ENCODE data around the gene CRIM1. TPM values are rescaled to one million over a fixed set of nuclear protein-coding genes. Genes with fewer than 3 reads are reported as not detected.
A peak's percentile ranks its signal among the peaks of the same experiment; 100 is the strongest.

The CRIM1 gene
- total RNA-seq, 6 donors from 2014 or later: 74.7 to 128 (median 110) TPM

DNA sequence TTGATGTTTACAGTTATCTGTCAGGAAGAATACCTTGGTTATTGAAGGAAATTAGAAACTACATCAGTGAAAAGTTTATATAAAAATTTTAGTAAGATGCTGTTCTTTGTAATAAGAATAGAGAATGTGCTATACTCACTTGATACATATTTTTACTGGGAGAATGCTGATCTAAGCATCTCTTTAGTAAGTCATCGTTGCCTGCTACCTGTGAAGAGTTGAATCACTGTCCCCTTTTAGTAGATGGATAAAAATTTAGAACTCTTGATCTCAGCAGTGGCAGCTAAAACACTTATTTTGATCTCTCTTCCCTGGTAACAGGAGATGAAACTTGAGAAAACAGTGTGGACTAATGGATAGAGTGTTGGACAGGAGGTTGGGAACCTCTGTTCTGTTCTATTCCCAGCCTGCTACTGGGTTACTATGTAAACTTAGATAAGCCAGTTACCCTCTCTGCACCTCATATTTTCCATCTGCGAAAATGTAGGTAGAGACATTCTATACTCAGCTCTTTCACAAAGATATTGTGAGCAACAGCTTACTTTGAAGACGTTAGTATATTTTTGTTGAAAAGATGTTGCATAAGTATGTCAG lies 142.1 kb downstream of the CRIM1 start:
- Histone ChIP-seq H3K4me3 (no peak overlapping the region), H3K27ac (no peak overlapping the region), H3K4me1 (peaks cover 0 to 11% (median 4%) of the 10 kb centered on the region in 4 donors), H3K27me3 (no peaks in the 10 kb centered on the region), H3K36me3 (peaks cover 0 to 24% (median 6%) of the 10 kb centered on the region in 4 donors), H3K9me3 (no peaks in the 10 kb centered on the region)
- DNase-seq: no peak
- no peak for ATAC-seq (ENCODE audit: low FRiP score in 2 of 2)
- 82 to 88% methylated on average over 3 of the region's 3 CpGs for WGBS, 2 donors
- TF ChIP-seq POLR2AphosphoS5 (IDR thresholded peaks at IDR 0.05) (no peak), POLR2A (IDR thresholded peaks at IDR 0.05) (no peak), EP300 (IDR thresholded peaks at IDR 0.05) (no peak)
- TF ChIP-seq, protein P1, sequence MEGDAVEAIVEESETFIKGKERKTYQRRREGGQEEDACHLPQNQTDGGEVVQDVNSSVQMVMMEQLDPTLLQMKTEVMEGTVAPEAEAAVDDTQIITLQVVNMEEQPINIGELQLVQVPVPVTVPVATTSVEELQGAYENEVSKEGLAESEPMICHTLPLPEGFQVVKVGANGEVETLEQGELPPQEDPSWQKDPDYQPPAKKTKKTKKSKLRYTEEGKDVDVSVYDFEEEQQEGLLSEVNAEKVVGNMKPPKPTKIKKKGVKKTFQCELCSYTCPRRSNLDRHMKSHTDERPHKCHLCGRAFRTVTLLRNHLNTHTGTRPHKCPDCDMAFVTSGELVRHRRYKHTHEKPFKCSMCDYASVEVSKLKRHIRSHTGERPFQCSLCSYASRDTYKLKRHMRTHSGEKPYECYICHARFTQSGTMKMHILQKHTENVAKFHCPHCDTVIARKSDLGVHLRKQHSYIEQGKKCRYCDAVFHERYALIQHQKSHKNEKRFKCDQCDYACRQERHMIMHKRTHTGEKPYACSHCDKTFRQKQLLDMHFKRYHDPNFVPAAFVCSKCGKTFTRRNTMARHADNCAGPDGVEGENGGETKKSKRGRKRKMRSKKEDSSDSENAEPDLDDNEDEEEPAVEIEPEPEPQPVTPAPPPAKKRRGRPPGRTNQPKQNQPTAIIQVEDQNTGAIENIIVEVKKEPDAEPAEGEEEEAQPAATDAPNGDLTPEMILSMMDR (IDR thresholded peaks at IDR 0.05): no peak

DNA sequence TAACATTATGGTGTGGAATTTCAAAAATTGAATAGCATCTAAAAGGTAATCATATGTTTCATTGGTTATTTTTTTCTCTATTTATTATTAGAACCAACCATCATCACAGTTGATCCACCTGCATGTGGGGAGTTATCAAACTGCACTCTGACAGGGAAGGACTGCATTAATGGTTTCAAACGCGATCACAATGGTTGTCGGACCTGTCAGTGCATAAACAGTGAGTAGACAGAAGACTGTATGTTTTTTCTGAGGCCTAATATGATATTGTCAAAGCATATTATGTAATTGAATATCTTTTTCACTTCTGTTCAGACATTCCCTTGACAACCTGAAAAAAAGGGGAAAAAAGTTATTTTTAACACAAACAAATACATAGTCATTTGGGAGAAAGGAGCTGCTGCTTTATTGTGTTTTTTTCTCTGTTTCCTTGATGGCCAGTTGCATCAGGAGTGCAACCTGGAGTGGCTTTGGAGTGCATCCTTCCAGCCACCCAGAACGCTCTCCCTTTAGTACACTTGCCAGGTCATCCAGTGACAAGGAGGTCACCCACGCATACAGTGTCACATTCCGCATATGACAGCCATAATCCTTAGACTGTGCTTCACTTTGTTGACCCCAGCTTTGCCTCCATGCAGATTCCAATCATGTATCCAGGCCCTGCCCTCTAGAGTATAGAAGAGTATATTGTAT lies 143.7 kb downstream of the CRIM1 start:
- no peak overlapping the region for H3K27ac ChIP-seq
- H3K36me3 ChIP-seq: peaks cover 0 to 39% (median 6%) of the 10 kb centered on the region in 4 donors

DNA sequence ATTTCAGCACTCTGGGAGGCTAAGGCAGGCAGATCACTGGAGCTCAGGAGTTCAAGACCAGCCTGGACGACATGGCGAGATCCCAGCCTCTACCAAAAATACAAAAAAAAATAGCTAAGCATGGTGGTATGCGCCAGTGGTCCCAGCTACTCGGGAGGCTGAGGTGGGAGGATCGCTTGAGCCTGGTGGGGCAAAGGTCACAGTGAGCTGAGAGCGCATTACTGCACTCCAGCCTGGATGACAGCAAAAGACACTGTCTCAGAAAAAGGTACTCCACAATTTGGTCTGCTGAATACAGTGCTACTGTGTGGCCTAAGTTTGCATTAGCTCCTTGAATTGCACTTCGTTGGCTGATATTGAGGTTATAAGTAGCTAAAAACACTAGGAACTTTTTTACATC lies 144.5 kb downstream of the CRIM1 start:
- Histone ChIP-seq H3K27ac (no peak overlapping the region), H3K36me3 (peaks cover 0 to 43% (median 6%) of the 10 kb centered on the region in 4 donors), H3K4me1 (peaks cover 0 to 5% (median 3%) of the 10 kb centered on the region in 4 donors), H3K27me3 (no peaks in the 10 kb centered on the region), H3K4me3 (no peak overlapping the region), H3K9me3 (no peaks in the 10 kb centered on the region)
- ATAC-seq (ENCODE audit: low FRiP score in 2 of 2) (no peak), DNase-seq (no peak)
- TF ChIP-seq EP300 (IDR thresholded peaks at IDR 0.05) (no peak), POLR2A (IDR thresholded peaks at IDR 0.05) (no peak)
- TF ChIP-seq, protein P1 (IDR thresholded peaks at IDR 0.05): no peak
- 94 to 99% methylated on average over 7 of the region's 7 CpGs for WGBS, 2 donors

More for the DNA sequence above, 143.7 kb downstream of the CRIM1 start:
- H3K4me3 ChIP-seq: no peak overlapping the region
- no peak for DNase-seq
- TF ChIP-seq, protein P1 (IDR thresholded peaks at IDR 0.05): no peak
- ATAC-seq (ENCODE audit: low FRiP score in 2 of 2): no peak
- H3K9me3 ChIP-seq: no peaks in the 10 kb centered on the region
- peaks cover 0 to 11% (median 3%) of the 10 kb centered on the region in 4 donors for H3K4me1 ChIP-seq
- no peaks in the 10 kb centered on the region for H3K27me3 ChIP-seq
- 92 to 93% methylated on average over 6 of the region's 6 CpGs for WGBS, 2 donors

DNA sequence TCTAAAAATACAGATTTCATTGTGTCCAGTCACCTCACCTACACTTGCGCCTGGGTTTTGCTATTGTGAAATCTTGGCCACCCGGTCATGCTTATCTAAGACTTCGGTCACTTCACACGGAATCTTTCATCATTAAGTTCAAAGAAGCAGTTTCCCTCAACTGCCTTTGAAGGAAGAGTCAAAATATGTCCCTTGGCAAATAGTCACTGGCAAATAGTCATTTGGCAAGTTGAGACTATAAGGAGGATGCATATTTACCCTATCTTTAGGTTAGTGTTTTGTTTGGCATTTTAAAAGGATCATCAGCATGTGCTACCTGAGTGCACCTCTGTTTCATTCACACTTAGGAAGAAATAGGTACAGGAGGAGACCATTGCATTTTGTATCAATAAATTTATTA lies 146.5 kb downstream of the CRIM1 start:
- WGBS, 2 donors: 47 to 80% methylated on average over 4 of the region's 4 CpGs
- no peak overlapping the region for H3K27ac ChIP-seq
- TF ChIP-seq POLR2AphosphoS5 (IDR thresholded peaks at IDR 0.05): no peak
- peaks cover 0 to 5% (median 2%) of the 10 kb centered on the region in 4 donors for H3K4me1 ChIP-seq
- H3K36me3 ChIP-seq: peaks cover 0 to 55% (median 6%) of the 10 kb centered on the region in 4 donors
- DNase-seq: no peak
- H3K27me3 ChIP-seq: no peaks in the 10 kb centered on the region
- ATAC-seq (ENCODE audit: low FRiP score in 2 of 2): no peak
- no peaks in the 10 kb centered on the region for H3K9me3 ChIP-seq
- H3K4me3 ChIP-seq: no peak overlapping the region

DNA sequence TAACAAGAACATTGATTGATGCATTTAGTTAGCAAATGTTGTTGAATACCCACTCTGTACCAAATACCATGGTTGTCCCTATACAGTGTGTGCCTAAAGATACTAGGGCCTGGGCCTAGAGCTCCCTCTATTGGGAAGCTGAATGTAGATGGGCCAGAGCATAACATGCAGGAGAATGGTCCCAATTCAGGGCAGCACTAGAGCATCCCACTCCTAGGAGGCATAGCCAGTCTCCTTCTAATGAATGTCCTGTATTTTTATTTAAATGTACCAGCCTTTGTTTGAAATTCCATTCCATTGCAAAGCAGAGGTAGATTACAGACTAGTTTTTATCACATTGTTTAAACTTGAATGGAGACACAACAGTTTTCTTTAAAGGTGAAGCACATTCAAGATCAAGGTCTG lies 151.8 kb downstream of the CRIM1 start:
- Histone ChIP-seq H3K4me3 (no peak overlapping the region), H3K27ac (no peak overlapping the region), H3K27me3 (no peaks in the 10 kb centered on the region), H3K36me3 (peaks cover 0 to 57% (median 5%) of the 10 kb centered on the region in 4 donors), H3K4me1 (no peaks in the 10 kb centered on the region), H3K9me3 (no peaks in the 10 kb centered on the region)
- DNase-seq (no peak), ATAC-seq (ENCODE audit: low FRiP score in 2 of 2) (peak; percentile 73 to 86)
- TF ChIP-seq POLR2A (IDR thresholded peaks at IDR 0.05) (no peak), POLR2AphosphoS5 (IDR thresholded peaks at IDR 0.05) (no peak), EP300 (IDR thresholded peaks at IDR 0.05) (no peak)
- TF ChIP-seq, protein P1 (IDR thresholded peaks at IDR 0.05): peak; percentile 24 to 59 (median 42)

Measured in upper lobe of left lung (tissue), 6 donors.